GM15510 (cell line): ENCODE measurements around the gene TAF3.

ENCODE experiments used
- POLR2A ChIP-seq: IDR thresholded peaks from 3 replicates; pipeline ENCODE4 v1.6.1; 2011; ENCODE audit warnings: borderline replicate concordance; ENCODE audit not compliant: insufficient read length; ENCODE audit errors: extremely low read depth

Gene TAF3

DNA sequence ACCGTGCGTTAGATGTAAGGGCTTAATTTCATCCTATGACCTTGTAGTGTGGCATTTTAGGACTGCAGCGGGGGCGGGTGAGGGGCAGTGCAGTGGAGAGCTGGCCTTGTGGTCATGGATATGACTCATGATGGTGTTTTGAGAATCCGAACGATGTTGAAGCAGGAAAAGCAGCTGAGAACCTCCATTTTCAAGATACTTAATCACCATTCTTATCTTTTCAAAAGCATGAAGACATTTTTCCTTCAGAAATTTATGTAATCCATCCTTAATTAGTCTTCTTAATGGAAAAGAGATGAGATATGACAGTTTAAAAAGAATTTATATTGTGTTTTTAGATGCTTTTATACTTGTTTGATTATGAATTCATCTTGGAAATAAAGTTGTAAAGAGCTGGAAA lies 20.7 kb upstream of the TAF3 start:
- TF ChIP-seq POLR2A = no peak

GRCh38 chr10:7802606-7803005 lies 15.7 kb upstream of the TAF3 start:
- TF ChIP-seq POLR2A = no peak

- no peak for TF ChIP-seq POLR2A
Observed at GRCh38 chr10:7804216-7804615, 14.1 kb upstream of the TAF3 start.

- TF ChIP-seq POLR2A = no peak
Observed at GRCh38 chr10:7804741-7805140, 13.6 kb upstream of the TAF3 start.

DNA sequence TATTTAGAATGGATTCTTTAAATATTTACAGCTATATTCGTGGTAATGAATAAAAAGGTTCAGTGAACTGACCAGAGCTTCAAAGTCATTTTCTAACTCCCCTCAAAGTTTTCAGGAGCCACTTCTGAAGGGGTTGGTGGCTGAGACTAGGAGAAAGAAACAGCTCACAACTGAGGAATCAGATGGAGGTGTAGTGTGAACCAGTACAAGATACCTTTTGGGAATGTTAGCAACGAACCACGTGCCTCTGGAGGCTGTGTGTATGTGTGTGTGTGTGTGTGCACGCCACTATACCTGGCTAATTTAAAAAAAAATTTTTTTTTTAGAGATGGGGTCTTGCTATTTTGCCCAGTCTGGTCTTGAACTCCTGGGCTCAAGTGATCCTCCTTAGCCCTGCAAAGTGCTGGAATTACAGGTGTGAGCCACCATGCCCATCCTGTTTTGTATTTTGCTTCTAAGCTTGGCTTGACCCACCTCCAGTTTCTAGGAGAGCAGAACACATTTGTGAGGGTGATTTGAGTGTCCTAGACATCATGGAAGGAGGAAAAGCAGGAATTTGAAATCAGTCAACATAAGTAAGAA lies 9.5 kb upstream of the TAF3 start:
- no peak for TF ChIP-seq POLR2A

GRCh38 chr10:7810443-7810842 lies 7.9 kb upstream of the TAF3 start:
- TF ChIP-seq POLR2A = no peak

GRCh38 chr10:7811000-7811399 lies 7.3 kb upstream of the TAF3 start:
- no peak for TF ChIP-seq POLR2A

GRCh38 chr10:7813481-7813880 lies 4.8 kb upstream of the TAF3 start:
- TF ChIP-seq POLR2A = no peak

DNA sequence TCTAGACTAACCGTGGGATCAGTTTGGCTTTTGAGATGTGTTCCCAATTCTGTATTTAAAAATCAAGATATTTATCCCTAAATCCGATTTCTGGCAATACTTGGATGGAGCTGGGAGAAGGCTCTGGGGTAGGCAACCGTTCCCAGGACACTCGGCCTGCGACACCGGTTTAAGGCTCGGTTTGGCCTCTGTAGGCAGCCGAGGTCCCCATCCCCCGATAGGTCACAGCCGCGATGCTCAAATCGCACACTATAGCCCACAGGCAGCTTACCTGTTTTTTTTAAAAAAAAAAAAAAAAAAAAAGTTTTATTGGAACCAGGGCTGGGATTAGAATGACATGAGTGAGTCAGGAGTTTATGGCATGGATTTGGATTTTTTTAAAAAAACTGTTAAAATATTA lies 729 bp upstream of the TAF3 start:
- no peak for TF ChIP-seq POLR2A

DNA sequence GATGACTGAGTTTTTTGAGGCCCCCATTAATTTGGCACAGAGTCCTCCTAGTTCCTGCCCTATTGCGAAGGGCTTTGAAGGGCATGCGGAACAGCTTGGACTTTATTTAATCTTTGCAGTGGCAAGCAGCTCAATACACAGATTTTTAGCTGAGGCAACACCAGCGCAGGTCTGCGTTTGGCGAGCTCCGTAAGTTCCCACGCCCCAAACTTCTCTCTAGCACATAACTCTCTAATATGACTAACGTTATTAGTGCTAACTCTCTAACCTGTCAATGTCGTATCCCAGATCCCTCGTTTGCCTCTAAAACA lies 366 bp upstream of the TAF3 start:
- no peak for TF ChIP-seq POLR2A

DNA sequence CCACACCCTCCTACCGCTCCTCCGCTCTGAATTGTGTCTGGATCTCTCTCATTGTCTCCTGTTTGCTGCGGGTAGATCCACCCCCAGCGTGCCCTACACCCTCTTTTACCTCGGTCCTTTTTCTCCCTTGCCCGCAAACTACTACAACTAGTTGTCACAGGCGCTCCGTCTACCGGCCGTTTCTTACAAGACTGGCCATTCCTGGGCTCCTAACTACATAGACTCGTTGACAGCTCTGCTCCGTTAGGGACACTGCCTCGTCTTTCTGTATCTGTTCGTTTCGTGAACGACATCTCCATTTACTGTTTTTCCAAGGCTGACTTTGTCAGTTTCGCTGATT lies 786 bp downstream of the TAF3 start:
- TF ChIP-seq POLR2A = no peak

DNA sequence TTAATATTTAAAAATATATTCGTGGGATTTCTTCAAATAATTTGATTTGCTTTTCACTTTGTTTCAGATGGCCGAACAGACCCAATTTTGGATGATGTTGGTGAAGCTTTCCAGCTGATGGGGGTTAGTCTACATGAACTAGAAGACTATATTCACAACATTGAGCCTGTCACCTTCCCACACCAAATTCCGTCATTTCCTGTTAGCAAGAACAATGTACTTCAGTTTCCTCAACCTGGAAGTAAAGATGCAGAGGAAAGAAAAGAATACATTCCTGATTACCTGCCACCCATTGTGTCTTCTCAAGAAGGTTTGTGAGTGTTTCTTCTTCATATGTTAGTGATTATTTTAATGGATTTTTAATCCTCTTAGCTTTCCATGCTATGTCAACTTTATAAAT lies 5.9 kb downstream of the TAF3 start:
- no peak for TF ChIP-seq POLR2A

DNA sequence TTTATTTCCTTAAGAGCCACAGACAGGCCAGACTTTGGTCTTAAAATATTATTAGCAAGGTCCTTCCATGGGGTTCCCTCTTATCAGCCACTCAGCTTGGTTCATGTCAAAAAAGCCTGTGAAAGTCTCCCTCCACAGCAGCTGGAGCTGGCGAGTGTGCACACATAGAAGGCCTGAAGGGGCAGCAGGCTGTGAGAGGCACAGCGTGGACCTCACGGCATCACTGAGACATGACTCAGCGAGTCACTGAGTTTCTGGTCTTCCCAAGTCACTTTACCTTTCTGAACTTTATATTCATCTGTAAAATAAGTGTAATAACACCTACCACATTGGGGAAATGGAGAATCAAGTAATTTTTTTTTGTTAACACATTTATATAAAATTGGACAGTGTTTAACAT lies 8.7 kb downstream of the TAF3 start:
- TF ChIP-seq POLR2A = no peak

GRCh38 chr10:7829289-7829834 lies 11.1 kb downstream of the TAF3 start:
- no peak for TF ChIP-seq POLR2A

DNA sequence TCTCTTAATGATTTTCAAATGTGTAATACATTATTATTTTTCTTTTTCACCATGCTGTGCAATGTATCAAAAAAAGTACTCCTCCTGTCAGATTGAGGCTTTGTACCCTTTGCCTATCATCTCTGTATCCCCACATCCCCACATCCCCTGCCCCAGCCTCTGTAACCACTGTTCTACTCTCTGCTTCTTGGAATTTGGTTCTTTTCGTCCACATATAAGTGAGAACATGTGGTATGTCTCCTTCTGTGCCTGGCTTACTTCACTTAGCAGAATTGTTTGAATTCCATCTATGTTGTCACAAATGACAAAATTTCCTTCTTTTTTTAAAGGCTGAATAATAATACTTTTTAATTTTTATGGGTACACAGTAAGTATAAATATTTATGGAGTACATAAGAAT lies 13.8 kb downstream of the TAF3 start:
- TF ChIP-seq POLR2A = no peak

DNA sequence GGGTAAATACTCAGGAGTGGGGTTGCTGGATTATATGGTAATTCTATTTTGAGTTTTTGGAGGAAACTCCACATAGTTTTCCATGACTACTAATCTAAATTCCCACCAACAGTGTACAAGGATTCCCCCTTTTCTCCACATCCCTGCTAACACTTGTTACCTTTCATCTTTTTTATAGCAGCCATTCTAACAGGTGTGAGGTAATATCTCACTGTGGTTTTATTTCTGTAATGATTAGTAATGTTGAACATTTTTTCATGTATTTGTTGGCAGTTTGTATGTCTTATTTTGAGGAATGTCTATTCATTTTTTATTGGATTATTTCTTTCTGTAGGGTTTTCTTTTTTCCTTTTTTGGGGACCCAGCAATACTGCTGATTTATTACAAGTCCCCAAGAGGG lies 14.9 kb downstream of the TAF3 start:
- TF ChIP-seq POLR2A = no peak

DNA sequence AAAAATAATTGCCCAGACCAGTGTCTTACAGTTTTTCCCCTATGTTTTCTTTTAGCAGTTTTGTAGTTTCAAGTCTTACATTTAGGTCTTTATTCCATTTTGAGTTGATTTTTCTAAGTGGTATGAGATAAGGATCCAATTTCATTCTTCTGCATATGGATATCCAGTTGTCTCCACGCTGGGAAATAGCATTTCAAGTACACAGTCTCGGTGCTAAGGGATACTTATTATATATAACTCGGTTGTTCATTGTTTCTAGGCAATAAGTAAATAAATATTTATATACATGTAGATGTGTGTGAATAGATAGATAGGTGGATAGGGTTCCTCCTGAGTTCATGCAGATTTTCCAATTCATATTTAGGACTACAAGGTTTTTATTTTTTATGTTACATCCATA lies 16.0 kb downstream of the TAF3 start:
- TF ChIP-seq POLR2A = no peak

DNA sequence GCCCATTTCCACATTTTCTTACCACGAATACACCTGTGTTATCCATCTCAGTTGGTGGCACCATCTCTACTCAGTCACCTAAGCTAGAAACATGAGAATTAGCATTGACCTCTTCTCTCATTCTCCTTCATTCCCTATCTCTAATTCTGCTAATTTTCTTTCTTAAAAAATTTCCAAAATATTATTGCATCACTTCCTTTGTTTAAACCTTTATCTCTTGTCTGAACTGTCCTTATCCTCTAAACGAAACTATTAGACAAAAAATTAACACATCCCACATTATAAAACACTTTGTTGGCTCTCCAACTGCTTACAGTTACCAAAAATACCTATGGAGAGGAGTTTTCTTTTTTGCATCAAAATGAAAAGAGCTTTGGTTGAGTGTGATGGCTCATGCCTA lies 18.3 kb downstream of the TAF3 start:
- TF ChIP-seq POLR2A = no peak

DNA sequence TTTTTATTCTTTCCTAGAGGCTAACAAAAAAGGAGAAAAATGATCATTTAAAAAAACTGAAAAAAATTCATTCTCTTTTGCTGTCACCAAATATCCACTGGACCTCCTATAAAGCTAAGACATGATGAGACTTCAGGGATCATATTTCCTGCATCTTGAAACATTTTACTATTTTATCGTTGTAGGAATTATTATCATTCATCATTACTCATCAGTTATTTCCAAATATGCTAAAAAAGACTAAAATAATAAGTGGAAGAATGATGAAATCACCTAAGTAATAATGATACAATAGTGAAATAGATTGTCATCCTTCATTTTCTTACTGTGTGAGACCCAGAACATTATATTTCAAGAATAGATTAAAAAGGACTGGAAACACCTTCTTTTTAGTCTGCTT lies 28.3 kb downstream of the TAF3 start:
- no peak for TF ChIP-seq POLR2A
